Erythroblast (primary cell): ENCODE results near the gene DENND2A.
"Not testable (repeated sequence)": the region's sequence is repeated elsewhere in the genome, so short reads cannot be mapped to it uniquely, and the experiment has no call there.

Experiments
- DNase-seq, 2 experiments: peaks; one replicate each; lab custom pipeline; 2025; lab: John Stamatoyannopoulos, UW
- GATA1 ChIP-seq: IDR thresholded peaks from 2 replicates; pipeline ENCODE4 v1.6.1; 2011; ENCODE audit warnings: low read depth, mild to moderate bottlenecking, control low read depth, low read length, moderate library complexity
- POLR2A ChIP-seq: IDR thresholded peaks from 2 replicates; pipeline ENCODE4 v1.6.1; 2011; ENCODE audit warnings: mild to moderate bottlenecking, low read length

The DENND2A gene

DNA sequence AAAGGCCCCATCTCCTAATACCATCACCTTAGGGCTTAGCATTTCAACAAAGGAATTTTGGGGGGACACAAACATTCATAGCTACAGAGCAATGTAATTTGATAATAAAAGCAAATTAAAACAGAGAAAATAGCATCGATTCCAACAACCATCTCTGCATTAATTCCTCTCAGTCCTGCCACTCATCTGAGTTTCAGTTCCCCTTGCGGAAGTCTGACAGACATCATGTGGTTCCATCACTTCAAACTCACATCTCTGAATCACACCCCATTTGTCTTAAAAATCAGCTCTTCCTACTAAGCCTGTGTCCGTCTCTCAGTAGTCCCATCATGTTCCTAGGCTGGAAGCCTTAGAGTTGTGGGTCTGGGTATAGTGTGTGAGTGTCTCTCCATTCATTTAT is 35.7 kb upstream of the DENND2A start:
- no peak for DNase-seq
- TF ChIP-seq POLR2A (no peak), GATA1 (no peak)

GRCh38 chr7:140675726-140676125 is 35.1 kb upstream of the DENND2A start:
- peak in 1 of 2 experiments; percentile 30 for DNase-seq
- TF ChIP-seq POLR2A (no peak), GATA1 (no peak)

- TF ChIP-seq POLR2A (no peak), GATA1 (no peak)
- peak; percentile 65 to 73 for DNase-seq
These were observed 34.5 kb upstream of the DENND2A start for GRCh38 chr7:140674899-140675701.

DNA sequence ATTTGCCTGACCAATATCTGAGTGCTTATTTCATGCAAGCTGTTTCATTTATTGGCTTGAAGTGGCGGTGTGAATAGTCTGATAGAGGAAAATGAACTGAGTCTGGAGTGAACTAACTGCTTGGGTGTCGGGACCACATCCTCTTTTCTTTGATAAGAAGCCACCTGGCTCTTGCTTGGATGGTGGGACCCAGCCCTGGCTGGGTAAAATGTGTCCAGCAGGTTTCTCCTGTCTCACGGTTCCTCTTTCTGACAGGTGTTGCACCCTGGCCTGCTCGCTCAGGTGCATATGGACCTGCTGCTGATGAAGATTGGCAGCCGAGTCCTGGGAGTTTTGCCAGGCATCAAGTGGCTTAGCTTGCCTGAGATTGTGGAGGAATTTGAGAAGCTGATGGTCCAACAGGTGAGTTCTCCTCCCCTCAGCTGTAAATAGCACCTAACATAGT is 33.8 kb upstream of the DENND2A start:
- no peak for TF ChIP-seq POLR2A
- TF ChIP-seq GATA1, result no peak
- no peak for DNase-seq

DNA sequence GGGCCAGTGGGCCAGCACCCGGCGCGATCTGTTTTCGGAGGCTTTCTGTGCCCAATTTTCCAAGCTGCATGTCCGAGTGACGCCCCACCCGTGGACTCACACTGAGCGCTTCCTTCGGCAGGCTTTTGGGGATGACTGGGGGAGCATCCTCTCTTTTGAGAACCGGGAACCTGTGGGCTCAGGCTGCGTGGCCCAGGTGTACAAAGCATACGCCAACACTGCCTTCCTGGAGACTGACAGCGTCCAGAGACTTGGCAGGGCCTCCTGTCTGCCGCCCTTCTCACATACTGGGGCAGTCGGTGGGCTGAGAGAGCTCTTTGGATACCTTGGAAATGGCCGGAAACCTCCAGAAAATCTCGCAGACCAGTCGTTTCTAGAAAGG is 33.2 kb upstream of the DENND2A start:
- no peak for DNase-seq
- TF ChIP-seq GATA1 (no peak), POLR2A (no peak)

GRCh38 chr7:140673063-140673773 is 32.6 kb upstream of the DENND2A start:
- peak; percentile 63 to 72 for DNase-seq
- TF ChIP-seq POLR2A, result peak; percentile 50
- TF ChIP-seq GATA1, result no peak

DNA sequence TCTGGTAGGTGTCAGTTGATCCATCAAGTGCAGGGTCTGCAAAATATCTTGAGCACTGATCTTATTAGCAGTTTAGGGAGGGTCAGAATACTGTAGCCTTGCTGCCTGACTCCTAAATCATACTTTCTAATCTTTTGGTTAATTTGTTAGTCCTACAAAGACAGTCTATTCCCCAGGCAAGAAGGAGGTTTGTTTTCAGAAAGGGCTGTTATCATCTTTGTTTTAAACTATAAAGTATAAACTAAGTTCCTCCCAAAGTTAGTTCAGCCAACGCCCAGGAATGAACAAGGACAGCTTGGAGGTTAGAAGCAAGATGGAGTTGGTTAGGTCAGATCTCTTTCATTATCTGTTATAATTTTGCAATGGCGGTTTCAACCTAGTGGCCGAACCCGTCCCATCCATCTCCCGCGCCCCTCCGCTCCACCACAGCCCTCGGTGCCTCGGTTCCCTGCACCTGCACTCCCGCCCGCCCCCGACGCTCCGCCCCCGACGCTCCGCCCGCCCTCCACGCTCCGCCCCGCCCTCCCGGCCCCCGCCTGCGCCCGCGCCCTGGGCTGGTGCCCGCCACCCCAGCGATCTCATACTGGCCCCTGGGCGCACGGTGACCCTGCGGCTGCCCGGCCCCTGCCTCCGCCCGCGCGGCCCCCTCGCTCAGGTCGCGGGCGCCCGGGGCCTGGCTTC is 31.9 kb upstream of the DENND2A start, which contains the start of gene ADCK2:
Gene ADCK2 (plus strand): TSS at position 564 of the 681 bp plus-strand sequence. CDS start 386 bp downstream, outside the sequence.
- DNase-seq, result peak; percentile 72 to 79
- TF ChIP-seq POLR2A (no peak), GATA1 (no peak)

- no peak for DNase-seq
These were observed 31.4 kb upstream of the DENND2A start for GRCh38 chr7:140671966-140672365.

DNA sequence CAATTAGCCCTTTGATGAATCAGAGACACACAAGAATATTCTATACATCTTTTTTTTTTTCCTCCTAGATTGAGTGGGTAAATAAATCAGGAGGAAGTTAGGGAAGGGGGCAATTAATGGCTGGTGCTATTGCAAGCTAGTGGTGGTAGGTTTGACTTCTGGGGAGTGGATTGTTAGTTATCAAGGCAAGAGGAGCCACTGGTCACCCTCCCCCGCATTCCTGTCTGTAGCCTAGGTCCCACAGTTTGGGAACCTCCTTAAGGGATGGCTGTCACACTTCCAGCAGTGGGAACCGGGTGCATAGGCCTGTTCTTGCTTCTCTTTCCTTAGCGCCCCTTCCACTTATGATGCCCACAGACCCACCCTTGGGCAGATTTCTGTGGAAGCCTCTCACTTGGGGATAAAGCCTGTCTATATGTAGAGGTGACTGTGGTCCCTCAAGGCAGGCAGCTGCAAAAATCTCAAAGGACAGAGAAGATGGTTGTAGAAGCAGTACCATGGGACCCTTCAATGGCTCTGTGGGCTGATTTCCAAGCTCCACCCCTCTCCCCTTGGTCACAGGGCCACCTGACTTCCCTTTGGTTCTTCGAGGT is 29.8 kb upstream of the DENND2A start:
- TF ChIP-seq GATA1 (no peak), POLR2A (no peak)
- DNase-seq, result no peak

More at GRCh38 chr7:140671966-140672365, 31.4 kb upstream of the DENND2A start:
- no peak for TF ChIP-seq GATA1
- no peak for TF ChIP-seq POLR2A

DNA sequence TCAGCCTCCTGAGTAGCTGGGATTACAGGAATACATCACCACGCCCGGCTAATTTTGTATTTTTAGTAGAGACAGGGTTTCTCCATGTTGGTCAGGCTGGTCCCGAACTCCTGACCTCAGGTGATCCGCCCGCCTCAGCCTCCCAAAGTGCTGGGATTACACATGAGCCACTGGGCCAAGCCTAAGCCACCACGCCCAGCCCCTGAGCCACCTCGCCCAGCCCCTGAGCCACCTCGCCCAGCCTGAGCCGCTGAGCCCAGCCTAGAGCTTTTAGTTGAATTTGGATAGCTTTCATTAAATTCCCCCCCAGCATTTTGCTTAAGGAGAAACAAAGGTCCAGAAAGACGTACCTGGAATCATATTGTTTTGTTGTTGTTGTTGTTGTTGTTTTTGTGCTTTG is 29.2 kb upstream of the DENND2A start:
- not testable (repeated sequence) for DNase-seq

DNA sequence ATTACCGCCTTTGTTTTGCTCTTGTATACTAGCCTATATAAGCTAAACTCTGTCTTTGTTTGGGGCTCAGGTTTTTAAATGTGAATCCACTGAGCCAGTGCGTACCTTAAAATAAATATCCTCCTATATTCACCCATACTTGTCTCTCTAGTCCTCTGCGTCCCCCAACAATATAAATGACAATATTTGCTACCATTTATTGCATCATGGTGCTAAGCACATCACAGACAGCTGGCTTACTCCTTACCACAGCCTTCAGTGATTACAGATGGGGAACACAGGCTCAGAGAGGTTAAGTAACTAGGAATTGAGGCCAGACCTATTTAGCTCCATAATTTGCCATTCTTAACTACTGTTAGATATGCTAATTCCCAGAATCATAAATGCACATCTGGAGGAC is 28.7 kb upstream of the DENND2A start:
- TF ChIP-seq POLR2A (no peak), GATA1 (no peak)
- no peak for DNase-seq

GRCh38 chr7:140668641-140669040 is 28.0 kb upstream of the DENND2A start:
- DNase-seq, result no peak
- TF ChIP-seq POLR2A (no peak), GATA1 (no peak)

GRCh38 chr7:140667476-140667875 is 26.9 kb upstream of the DENND2A start:
- DNase-seq, result no peak
- TF ChIP-seq GATA1 (no peak), POLR2A (no peak)

DNA sequence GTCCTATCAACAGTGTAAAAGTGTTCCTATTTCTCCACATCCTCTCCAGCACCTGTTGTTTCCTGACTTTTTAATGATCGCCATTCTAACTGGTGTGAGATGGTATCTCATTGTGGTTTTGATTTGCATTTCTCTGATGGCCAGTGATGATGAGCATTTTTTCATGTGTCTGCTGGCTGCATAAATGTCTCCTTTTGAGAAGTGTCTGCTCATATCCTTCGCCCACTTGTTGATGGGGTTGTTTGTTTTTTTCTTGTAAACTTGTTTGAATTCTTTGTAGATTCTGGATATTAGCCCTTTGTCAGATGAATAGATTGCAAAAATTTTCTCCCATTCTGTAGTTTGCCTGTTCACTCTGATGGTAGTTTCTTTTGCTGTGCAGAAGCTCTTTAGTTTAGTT is 22.3 kb upstream of the DENND2A start:
- not testable (repeated sequence) for DNase-seq
